SU-DHL-6 (cell line): ENCODE results near the gene MROH2B.

Source experiments
- CTCF ChIP-seq: fragments of 200-600 bp; sonication (generic); IDR thresholded peaks from one replicate; pipeline ENCODE4 v1.5.1; 2017; ENCODE audit warnings: antibody characterized with exemption, mild to moderate bottlenecking, low read length, moderate library complexity; ENCODE audit not compliant: insufficient read depth, poor library complexity, severe bottlenecking
- EZH2phosphoT487 ChIP-seq: fragments of 200-600 bp; sonication (generic), shearing (Covaris generic); conservative IDR thresholded peaks from 2 replicates; pipeline ENCODE4 v1.6.1; 2018; ENCODE audit warnings: mild to moderate bottlenecking, antibody characterized with exemption, low read length, moderate library complexity, mixed read lengths

- TF ChIP-seq CTCF (no peak), EZH2phosphoT487 (no peak)
Observed at GRCh38 chr5:41067714-41068568, 3.2 kb downstream of the MROH2B start.
